ENCODE measurements around the gene PPP1R3G.

PPP1R3G gene

DNA sequence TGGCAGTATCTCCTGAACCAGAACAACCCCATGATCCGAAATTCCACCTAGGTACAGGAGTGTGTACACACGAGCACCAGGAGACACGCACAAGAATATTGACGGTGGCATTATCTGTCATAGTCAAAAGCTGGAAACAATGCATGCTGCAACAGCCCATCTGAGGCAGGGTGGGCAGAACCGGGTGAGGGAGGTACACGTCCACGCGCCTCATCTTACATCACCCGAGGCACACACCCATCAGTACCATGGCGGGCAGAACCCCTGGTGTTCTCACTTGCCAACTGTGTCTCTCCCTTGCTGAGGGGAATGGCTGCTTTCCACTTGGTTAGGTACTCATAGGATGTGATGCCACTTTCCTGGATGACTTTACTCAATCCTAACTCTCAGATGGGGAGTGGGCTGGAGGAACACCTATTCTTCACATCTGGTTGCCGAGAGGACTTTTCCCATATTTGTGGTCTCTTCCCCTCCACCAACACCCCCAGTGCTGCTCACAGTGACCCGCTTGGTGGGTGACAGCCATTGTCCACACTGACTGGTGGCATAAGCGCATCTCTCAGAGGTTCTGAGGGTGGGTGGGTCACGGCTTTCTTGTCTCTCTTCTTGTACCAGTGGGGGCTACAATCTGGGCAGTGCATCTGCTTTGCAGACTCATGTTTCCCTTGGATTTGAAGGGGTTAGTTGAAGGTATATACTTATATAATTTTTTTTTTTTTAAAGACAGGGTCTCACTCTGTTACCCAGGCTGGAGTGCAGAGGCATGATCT, 13.5 kb downstream of the PPP1R3G start:
- TF ChIP-seq, protein P1, sequence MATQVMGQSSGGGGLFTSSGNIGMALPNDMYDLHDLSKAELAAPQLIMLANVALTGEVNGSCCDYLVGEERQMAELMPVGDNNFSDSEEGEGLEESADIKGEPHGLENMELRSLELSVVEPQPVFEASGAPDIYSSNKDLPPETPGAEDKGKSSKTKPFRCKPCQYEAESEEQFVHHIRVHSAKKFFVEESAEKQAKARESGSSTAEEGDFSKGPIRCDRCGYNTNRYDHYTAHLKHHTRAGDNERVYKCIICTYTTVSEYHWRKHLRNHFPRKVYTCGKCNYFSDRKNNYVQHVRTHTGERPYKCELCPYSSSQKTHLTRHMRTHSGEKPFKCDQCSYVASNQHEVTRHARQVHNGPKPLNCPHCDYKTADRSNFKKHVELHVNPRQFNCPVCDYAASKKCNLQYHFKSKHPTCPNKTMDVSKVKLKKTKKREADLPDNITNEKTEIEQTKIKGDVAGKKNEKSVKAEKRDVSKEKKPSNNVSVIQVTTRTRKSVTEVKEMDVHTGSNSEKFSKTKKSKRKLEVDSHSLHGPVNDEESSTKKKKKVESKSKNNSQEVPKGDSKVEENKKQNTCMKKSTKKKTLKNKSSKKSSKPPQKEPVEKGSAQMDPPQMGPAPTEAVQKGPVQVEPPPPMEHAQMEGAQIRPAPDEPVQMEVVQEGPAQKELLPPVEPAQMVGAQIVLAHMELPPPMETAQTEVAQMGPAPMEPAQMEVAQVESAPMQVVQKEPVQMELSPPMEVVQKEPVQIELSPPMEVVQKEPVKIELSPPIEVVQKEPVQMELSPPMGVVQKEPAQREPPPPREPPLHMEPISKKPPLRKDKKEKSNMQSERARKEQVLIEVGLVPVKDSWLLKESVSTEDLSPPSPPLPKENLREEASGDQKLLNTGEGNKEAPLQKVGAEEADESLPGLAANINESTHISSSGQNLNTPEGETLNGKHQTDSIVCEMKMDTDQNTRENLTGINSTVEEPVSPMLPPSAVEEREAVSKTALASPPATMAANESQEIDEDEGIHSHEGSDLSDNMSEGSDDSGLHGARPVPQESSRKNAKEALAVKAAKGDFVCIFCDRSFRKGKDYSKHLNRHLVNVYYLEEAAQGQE (IDR thresholded peaks at IDR 0.05; ENCODE audit: insufficient read depth in 1 of 2, low read depth in 2 of 2, low read length in 2 of 2), result no peak
- TF ChIP-seq TAF1 (IDR thresholded peaks at IDR 0.05; ENCODE audit: borderline replicate concordance, insufficient read depth, low read length) (no peak), SIN3A (IDR thresholded peaks at IDR 0.05; ENCODE audit: borderline replicate concordance, insufficient read depth, low read length) (no peak), FOXP2 (optimal IDR thresholded peaks at IDR 0.05; ENCODE audit: borderline replicate concordance, extremely low read depth, extremely low read length, insufficient read depth) (no peak), POLR2AphosphoS5 (IDR thresholded peaks at IDR 0.05; ENCODE audit: low read depth, low read length) (no peak)

DNA sequence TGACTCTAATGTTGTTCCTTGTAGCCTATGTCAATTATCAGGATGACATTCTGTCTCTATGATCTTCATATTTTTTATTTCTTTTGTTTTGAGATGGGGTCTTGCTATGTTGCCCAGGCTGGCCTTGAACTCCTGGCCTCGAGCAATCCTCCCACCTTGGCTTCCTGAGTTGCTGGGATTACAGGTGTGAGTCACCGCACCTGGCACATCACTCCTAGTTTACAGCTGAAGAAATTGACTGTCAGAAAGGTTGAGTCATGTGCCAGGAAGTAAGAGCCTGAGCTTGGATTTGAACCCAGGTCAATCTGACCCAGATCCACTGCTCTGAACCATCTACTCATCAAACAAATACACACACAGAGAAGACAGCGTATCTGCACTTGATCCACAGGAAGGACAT, 14.4 kb downstream of the PPP1R3G start:
- TF ChIP-seq POLR2AphosphoS5 (IDR thresholded peaks at IDR 0.05; ENCODE audit: low read depth, low read length), result no peak

DNA sequence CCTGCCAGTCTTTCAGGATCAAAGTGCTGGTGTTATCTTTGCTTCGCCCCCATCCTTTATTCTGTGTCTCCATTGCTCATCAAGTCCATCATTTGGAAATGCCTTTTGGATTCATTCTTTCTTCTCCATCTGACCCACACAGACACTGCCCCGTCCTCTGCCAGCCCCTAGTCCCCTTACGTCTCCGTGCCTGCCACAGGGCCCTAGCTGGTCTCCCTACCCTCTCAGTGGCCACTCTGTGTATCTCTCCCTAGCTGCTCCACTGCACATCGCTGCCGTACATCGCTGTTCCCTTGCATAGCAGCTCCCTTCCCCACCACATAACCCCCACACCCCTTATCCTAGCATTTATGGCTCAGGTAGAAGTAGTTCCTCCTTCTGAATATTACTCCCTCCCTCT, 15.7 kb downstream of the PPP1R3G start:
- no peak for TF ChIP-seq TAF1 (IDR thresholded peaks at IDR 0.05; ENCODE audit: borderline replicate concordance, insufficient read depth, low read length)
- TF ChIP-seq, protein P1 (IDR thresholded peaks at IDR 0.05; ENCODE audit: insufficient read depth in 1 of 2, low read depth in 2 of 2, low read length in 2 of 2), result no peak
- no peak for TF ChIP-seq FOXP2 (optimal IDR thresholded peaks at IDR 0.05; ENCODE audit: borderline replicate concordance, extremely low read depth, extremely low read length, insufficient read depth)
- TF ChIP-seq POLR2AphosphoS5 (IDR thresholded peaks at IDR 0.05; ENCODE audit: low read depth, low read length), result no peak
- TF ChIP-seq SIN3A (IDR thresholded peaks at IDR 0.05; ENCODE audit: borderline replicate concordance, insufficient read depth, low read length), result no peak

DNA sequence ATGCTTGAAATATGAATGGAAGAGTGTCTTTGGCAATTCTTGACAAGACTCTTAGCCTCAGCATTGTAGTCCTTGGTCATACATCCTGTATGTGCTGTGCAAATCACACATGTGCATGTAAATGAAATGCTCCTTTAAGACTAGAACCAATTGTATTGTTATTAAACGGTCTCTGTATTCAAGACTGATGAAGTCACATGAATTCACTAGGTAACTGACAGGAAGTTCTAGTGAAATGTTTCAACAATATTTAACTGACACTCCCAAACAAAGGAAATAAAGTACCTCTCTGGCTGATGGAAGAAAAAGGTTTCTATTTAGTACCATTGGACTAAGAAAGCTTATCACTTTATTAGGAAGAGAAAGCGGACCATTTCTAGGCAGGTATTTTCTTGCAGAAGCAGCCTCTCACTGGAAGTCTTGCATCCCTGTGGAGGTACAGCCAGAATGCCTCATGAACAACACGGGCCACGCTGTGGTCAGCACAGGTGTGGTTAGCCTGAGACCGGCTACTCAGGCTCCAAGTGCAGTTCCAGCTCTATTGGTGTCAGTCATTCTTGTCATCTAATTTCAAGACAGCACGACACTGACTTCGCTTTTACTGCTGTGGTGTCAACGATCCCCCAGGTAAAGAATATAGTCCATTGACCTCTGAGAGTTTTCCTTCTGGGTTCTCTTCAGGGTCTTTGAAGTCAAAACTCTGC, 17.3 kb downstream of the PPP1R3G start:
- no peak for TF ChIP-seq FOXP2 (optimal IDR thresholded peaks at IDR 0.05; ENCODE audit: borderline replicate concordance, extremely low read depth, extremely low read length, insufficient read depth)

DNA sequence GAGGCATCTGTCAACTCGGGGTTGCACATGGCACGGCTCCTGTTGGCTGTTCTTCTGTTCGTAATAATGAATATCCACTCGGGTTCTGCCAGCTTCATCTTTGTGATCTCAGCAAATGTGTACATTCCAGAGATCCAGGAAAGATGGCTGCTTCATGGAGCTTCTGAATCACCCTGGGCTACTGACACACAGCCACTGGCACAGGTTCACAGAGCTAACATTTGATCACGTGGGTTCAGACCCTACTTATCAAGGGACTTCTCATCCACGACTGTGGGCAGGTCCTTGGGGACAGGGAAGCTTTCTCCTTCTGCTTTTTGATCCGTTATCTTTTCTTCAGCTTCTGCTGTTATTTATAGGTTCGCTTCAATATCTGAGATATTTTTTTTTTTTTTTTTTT, 18.1 kb downstream of the PPP1R3G start:
- no peak for TF ChIP-seq TAF1 (IDR thresholded peaks at IDR 0.05; ENCODE audit: borderline replicate concordance, insufficient read depth, low read length)
- TF ChIP-seq, protein P1 (IDR thresholded peaks at IDR 0.05; ENCODE audit: insufficient read depth in 1 of 2, low read depth in 2 of 2, low read length in 2 of 2), result no peak

DNA sequence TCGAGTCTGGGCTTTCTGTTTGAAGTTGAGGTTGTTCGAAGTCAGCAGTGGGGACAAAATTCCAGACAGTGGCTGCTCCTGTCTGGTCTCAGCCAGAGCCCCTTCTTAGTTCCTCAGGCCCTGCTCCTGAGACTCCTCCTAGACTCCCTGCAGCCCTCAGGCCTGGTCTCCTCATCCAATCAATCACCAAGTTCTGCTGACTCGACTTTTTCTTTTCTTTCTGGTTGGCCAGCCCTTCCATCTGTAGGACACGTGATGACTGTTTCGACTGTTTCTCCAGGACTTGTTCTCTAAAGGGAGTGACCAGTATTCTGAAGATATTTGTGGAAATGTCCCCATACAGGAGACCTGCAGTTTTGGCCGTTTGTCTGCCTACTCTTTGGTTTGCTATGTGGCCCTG, 19.5 kb downstream of the PPP1R3G start:
- TF ChIP-seq SIN3A (IDR thresholded peaks at IDR 0.05; ENCODE audit: borderline replicate concordance, insufficient read depth, low read length) (no peak), TAF1 (IDR thresholded peaks at IDR 0.05; ENCODE audit: borderline replicate concordance, insufficient read depth, low read length) (no peak)
- TF ChIP-seq, protein P1 (IDR thresholded peaks at IDR 0.05; ENCODE audit: insufficient read depth in 1 of 2, low read depth in 2 of 2, low read length in 2 of 2), result no peak

Measured in PFSK-1 (cell line).